Glutamatergic neuron (in vitro differentiated cells): ENCODE measurements around the gene CEP44. TPM values are rescaled to one million over a fixed set of nuclear protein-coding genes. Genes with fewer than 3 reads are reported as not detected.

Experiments
- DNase-seq: peaks from one replicate; pipeline ENCODE4 v3.0.0; 2022
- H3K27ac Mint-ChIP-seq: one replicate; pipeline ENCODE4 v1.8.0; 2020; ENCODE audit warnings: mild to moderate bottlenecking, mixed read lengths, inconsistent platforms; ENCODE audit not compliant: unreplicated experiment
- H3K27me3 Mint-ChIP-seq: one replicate; pipeline ENCODE4 v1.8.0; 2020; ENCODE audit warnings: mild to moderate bottlenecking, moderate library complexity, mixed read lengths, inconsistent platforms; ENCODE audit not compliant: unreplicated experiment
- H3K36me3 Mint-ChIP-seq: one replicate; pipeline ENCODE4 v1.8.0; 2020; ENCODE audit warnings: mild to moderate bottlenecking, mixed read lengths, inconsistent platforms; ENCODE audit not compliant: unreplicated experiment
- H3K4me1 Mint-ChIP-seq: one replicate; pipeline ENCODE4 v1.8.0; 2020; ENCODE audit warnings: mild to moderate bottlenecking, low read depth, mixed read lengths, inconsistent platforms; ENCODE audit not compliant: unreplicated experiment
- H3K4me3 Mint-ChIP-seq: one replicate; pipeline ENCODE4 v1.8.0; 2020; ENCODE audit warnings: mild to moderate bottlenecking, mixed read lengths, inconsistent platforms; ENCODE audit not compliant: unreplicated experiment
- H3K9me3 Mint-ChIP-seq: one replicate; pipeline ENCODE4 v1.8.0; 2020; ENCODE audit warnings: mild to moderate bottlenecking, moderate library complexity, mixed read lengths, inconsistent platforms; ENCODE audit not compliant: unreplicated experiment
- CTCF ChIP-seq: fragments of 200-600 bp; sonication (generic); IDR thresholded peaks from one replicate; pipeline ENCODE4 v1.5.0; 2021; ENCODE audit not compliant: partially characterized antibody, unreplicated experiment
- total RNA-seq: library from RNA; stranded (reverse); fragmentation: NEBNext Ultra II Directional; extraction: Animal tissue kit (Norgen Biotek cat#: 25700); gene quantifications from one replicate; pipeline ENCODE4 v1.2.1, GENCODE V29; 2021; ENCODE audit not compliant: unreplicated experiment

The CEP44 gene
- total RNA-seq, 1 donor from 2014 or later: 29.0 TPM

GRCh38 chr4:174316954-174317353 is 33.2 kb downstream of the CEP44 start:
- Mint-ChIP-seq H3K27me3 (no peaks in the 10 kb centered on the region), H3K27ac (no peak overlapping the region), H3K36me3 (no peaks in the 10 kb centered on the region), H3K4me3 (no peak overlapping the region), H3K9me3 (no peaks in the 10 kb centered on the region), H3K4me1 (no peaks in the 10 kb centered on the region)
- no peak for TF ChIP-seq CTCF
- no peak for DNase-seq

- no peaks in the 10 kb centered on the region for H3K4me1 Mint-ChIP-seq
- no peak overlapping the region for H3K4me3 Mint-ChIP-seq
- no peak for DNase-seq
- no peaks in the 10 kb centered on the region for H3K9me3 Mint-ChIP-seq
- no peak overlapping the region for H3K27ac Mint-ChIP-seq
- no peaks in the 10 kb centered on the region for H3K36me3 Mint-ChIP-seq
- TF ChIP-seq CTCF: no peak
- no peaks in the 10 kb centered on the region for H3K27me3 Mint-ChIP-seq
These were observed 33.8 kb downstream of the CEP44 start for GRCh38 chr4:174317531-174317930.

- Mint-ChIP-seq H3K4me1 (no peaks in the 10 kb centered on the region), H3K27me3 (no peaks in the 10 kb centered on the region), H3K36me3 (no peaks in the 10 kb centered on the region), H3K9me3 (no peaks in the 10 kb centered on the region), H3K27ac (no peak overlapping the region), H3K4me3 (no peak overlapping the region)
- TF ChIP-seq CTCF: peak; percentile 86
- no peak for DNase-seq
These were observed 35.4 kb downstream of the CEP44 start for GRCh38 chr4:174318829-174319764.

GRCh38 chr4:174320494-174321199 is 36.9 kb downstream of the CEP44 start:
- H3K4me1 Mint-ChIP-seq: peaks cover 5% of the 10 kb centered on the region
- no peak overlapping the region for H3K4me3 Mint-ChIP-seq

More at GRCh38 chr4:174320494-174321199, 36.9 kb downstream of the CEP44 start:
- no peaks in the 10 kb centered on the region for H3K36me3 Mint-ChIP-seq
- no peaks in the 10 kb centered on the region for H3K9me3 Mint-ChIP-seq
- no peak overlapping the region for H3K27ac Mint-ChIP-seq
- DNase-seq: no peak
- H3K27me3 Mint-ChIP-seq: no peaks in the 10 kb centered on the region
- no peak for TF ChIP-seq CTCF
